GM18870 (cell line): Measurements from ENCODE around the gene TRIM6.

ENCODE experiments used
- ATAC-seq: cut with Tn5 transposase; IDR thresholded peaks from one replicate; pipeline ENCODE4 v1.9.1; 2021; ENCODE audit warnings: moderate library complexity; ENCODE audit not compliant: unreplicated experiment

The TRIM6 gene

DNA sequence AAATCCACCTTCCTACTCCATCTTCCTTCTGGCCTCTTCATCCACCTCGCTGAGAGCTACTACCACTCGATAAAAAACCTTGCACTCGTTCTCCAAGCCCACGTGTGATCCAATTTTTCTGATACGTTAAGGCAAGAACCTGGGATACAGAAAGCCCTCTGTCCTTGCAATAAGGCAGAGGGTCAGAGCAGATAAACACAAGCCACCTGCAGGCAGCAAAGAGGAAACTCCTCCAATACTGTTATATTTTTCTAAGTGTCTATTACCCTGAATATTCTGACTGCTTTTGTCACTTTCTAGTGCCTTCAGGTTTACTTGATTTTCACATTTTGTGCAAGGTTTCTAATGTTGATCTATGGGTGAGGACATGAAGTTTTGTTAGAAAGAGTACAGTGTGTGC, 61.9 kb downstream of the TRIM6 start:
- no peak for ATAC-seq
